Measurements from ENCODE around the gene KIAA1671. TPM values are rescaled to one million over a fixed set of nuclear protein-coding genes. Genes with fewer than 3 reads are reported as not detected.

KIAA1671 gene
- polyA plus RNA-seq, 1 donor from 2014 or later, result 3.0 TPM

GRCh38 chr22:25172153-25172552 is 219.6 kb downstream of the KIAA1671 start (continued):
- TF ChIP-seq CTCF (IDR thresholded peaks at IDR 0.05; ENCODE audit: poor library complexity, severe bottlenecking), result peak; percentile 52
- peak; percentile 60 for TF ChIP-seq RAD21 (conservative IDR thresholded peaks at IDR 0.05)
- TF ChIP-seq SMC3 (conservative IDR thresholded peaks at IDR 0.05; ENCODE audit: poor library complexity), result peak; percentile 63

- no peaks in the 10 kb centered on the region for H3K36me3 ChIP-seq (ENCODE audit: insufficient read depth, low read length)
- H3K27me3 ChIP-seq (ENCODE audit: insufficient read depth, low read depth, low read length), result no peaks in the 10 kb centered on the region
- H3K9me2 ChIP-seq (ENCODE audit: insufficient read depth, low read length), result no peaks in the 10 kb centered on the region
- H3K79me2 ChIP-seq (replicated peaks; ENCODE audit: insufficient read depth, low read length), result no peaks in the 10 kb centered on the region
- no peak overlapping the region for H3K4me2 ChIP-seq (ENCODE audit: low read length)
- H3F3A ChIP-seq (ENCODE audit: insufficient read depth, low read length, poor library complexity, severe bottlenecking), result no peaks in the 10 kb centered on the region
- no peaks in the 10 kb centered on the region for H3K9me3 ChIP-seq (ENCODE audit: low read length)
- H2AFZ ChIP-seq (ENCODE audit: low read depth, low read length), result no peak overlapping the region
- H3K9ac ChIP-seq (ENCODE audit: low read length), result no peak overlapping the region
- no peaks in the 10 kb centered on the region for H4K20me1 ChIP-seq (ENCODE audit: insufficient read depth)
- TF ChIP-seq REST (IDR thresholded peaks at IDR 0.05; ENCODE audit: borderline replicate concordance) (no peak), EZH2 (IDR thresholded peaks at IDR 0.05; ENCODE audit: borderline replicate concordance, insufficient read depth, low read length, poor library complexity, severe bottlenecking) (no peak), TAF1 (IDR thresholded peaks at IDR 0.05; ENCODE audit: low read depth) (no peak), EP300 (conservative IDR thresholded peaks at IDR 0.05; ENCODE audit: poor library complexity, severe bottlenecking) (no peak), CTCF (IDR thresholded peaks at IDR 0.05; ENCODE audit: poor library complexity, severe bottlenecking) (no peak), POLR2AphosphoS5 (IDR thresholded peaks at IDR 0.05) (no peak), RAD21 (conservative IDR thresholded peaks at IDR 0.05) (no peak), MXI1 (conservative IDR thresholded peaks at IDR 0.05; ENCODE audit: poor library complexity, severe bottlenecking) (no peak), SMC3 (conservative IDR thresholded peaks at IDR 0.05; ENCODE audit: poor library complexity) (no peak)
- no peak overlapping the region for H3K27ac ChIP-seq (ENCODE audit: low read length)
- H3K4me3 ChIP-seq (ENCODE audit: low read length), result no peak overlapping the region
Observed at GRCh38 chr22:25174156-25174887, 221.8 kb downstream of the KIAA1671 start.
